Measurements from ENCODE around the gene CLEC18B.
"Not testable (repeated sequence)": the region's sequence is repeated elsewhere in the genome, so short reads cannot be mapped to it uniquely, and the experiment has no call there.

DNA sequence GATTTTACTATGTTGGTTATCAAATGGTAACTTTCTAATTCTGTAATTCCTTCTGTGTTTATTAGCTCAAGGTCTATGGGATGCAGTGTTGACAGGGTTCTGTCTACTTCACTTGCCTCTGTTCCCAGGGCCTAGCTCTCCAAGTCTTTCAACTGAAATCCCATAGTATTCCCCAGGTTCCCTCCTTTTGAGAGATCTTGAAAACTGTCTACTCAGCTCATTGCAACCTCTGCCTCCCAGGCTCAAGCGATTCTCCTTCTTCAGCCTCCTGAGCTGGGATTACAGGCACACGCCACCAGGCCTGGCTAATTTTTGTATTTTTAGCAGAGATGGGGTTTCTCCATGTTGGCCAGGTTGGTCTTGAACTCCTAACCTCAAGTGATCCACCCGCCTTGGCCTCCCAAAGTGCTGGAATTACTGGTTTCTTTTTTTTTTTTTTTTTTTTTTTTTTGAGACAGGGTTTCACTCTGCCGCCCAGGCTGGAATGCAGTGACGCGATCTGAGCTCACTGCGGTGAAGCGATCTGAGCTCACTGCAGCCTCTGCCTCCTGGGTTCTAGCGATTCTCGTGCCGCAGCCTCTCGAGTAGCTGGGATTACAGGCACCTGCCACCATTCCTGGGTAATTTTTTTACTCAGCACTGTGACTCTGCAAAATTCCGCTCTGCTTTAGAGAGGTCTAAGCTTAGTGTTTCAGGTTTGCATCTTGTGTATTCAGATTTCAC, 22.5 kb upstream of the CLEC18B start:
- TF ChIP-seq, protein P1, sequence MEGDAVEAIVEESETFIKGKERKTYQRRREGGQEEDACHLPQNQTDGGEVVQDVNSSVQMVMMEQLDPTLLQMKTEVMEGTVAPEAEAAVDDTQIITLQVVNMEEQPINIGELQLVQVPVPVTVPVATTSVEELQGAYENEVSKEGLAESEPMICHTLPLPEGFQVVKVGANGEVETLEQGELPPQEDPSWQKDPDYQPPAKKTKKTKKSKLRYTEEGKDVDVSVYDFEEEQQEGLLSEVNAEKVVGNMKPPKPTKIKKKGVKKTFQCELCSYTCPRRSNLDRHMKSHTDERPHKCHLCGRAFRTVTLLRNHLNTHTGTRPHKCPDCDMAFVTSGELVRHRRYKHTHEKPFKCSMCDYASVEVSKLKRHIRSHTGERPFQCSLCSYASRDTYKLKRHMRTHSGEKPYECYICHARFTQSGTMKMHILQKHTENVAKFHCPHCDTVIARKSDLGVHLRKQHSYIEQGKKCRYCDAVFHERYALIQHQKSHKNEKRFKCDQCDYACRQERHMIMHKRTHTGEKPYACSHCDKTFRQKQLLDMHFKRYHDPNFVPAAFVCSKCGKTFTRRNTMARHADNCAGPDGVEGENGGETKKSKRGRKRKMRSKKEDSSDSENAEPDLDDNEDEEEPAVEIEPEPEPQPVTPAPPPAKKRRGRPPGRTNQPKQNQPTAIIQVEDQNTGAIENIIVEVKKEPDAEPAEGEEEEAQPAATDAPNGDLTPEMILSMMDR (IDR thresholded peaks at IDR 0.05), result not testable (repeated sequence)
- not testable (repeated sequence) for TF ChIP-seq POLR2AphosphoS5 (IDR thresholded peaks at IDR 0.05)

Measured in prostate gland (tissue), 2 donors.